PC-9 (cell line): ENCODE measurements around the gene MS4A15. TPM values are rescaled to one million over a fixed set of nuclear protein-coding genes. Genes with fewer than 3 reads are reported as not detected.
A peak's percentile ranks its signal among the peaks of the same experiment; 100 is the strongest.

Experiments
- Bru-seq: library from RNA; stranded (reverse); fragments of 400-500 nt; gene quantifications from one replicate; lab custom pipeline; 2021; lab: Mats Ljungman, UMichigan
- BruChase-seq, 2 experiments: library from RNA; stranded (reverse); fragments of 400-500 nt; gene quantifications; one replicate each; lab custom pipeline; 2021; lab: Mats Ljungman, UMichigan
- BruUV-seq: library from RNA; stranded (reverse); fragments of 400-500 nt; replicated peaks from 2 replicates; lab custom pipeline; 2021; lab: Mats Ljungman, UMichigan
- CTCF ChIA-PET: fragments of 300-600 bp; sonication (Branson Sonifier 250); formaldehyde crosslinking; loops from one replicate; lab custom pipeline; 2022; ENCODE audit warnings: antibody characterized with exemption; lab: Charles Lee
- POLR2A ChIA-PET: fragments of 300-600 bp; sonication (Branson Sonifier 250); formaldehyde crosslinking; loops from one replicate; lab custom pipeline; 2022; ENCODE audit warnings: antibody characterized with exemption; ENCODE audit not compliant: unreplicated experiment; lab: Charles Lee
- DNase-seq, 2 experiments: peaks; one replicate each; pipeline versions ENCODE4 v3.0.0 to v3.0.0-alpha.2; 2015 to 2022; ENCODE audit warnings: mixed read lengths in 1 of 2
- H2AFZ ChIP-seq: fragments of 200-600 bp; sonication (generic); 2 replicates; pipeline ENCODE4 v1.8.1; 2017; ENCODE audit warnings: antibody characterized with exemption
- H3F3A ChIP-seq: fragments of 200-600 bp; sonication (generic); 2 replicates; pipeline ENCODE4 v1.8.1; 2017; ENCODE audit warnings: antibody characterized with exemption, mild to moderate bottlenecking, low read depth; ENCODE audit not compliant: insufficient read depth
- H3K27ac ChIP-seq: fragments of 200-600 bp; sonication (generic); 2 replicates; pipeline ENCODE4 v1.6.1; 2016; ENCODE audit warnings: mixed run types
- H3K27me3 ChIP-seq: fragments of 200-600 bp; sonication (generic); 2 replicates; pipeline ENCODE4 v1.6.1; 2016; ENCODE audit warnings: low read depth, mixed run types; ENCODE audit not compliant: insufficient read depth
- H3K36me3 ChIP-seq: fragments of 200-600 bp; sonication (generic); 2 replicates; pipeline ENCODE4 v1.6.1; 2016; ENCODE audit warnings: low read depth, mixed run types
- H3K4me1 ChIP-seq: fragments of 200-600 bp; sonication (generic); replicated peaks from 2 replicates; pipeline ENCODE4 v1.6.1; 2016; ENCODE audit warnings: mixed run types; ENCODE audit not compliant: insufficient read depth
- H3K4me2 ChIP-seq: fragments of 200-600 bp; sonication (generic); 2 replicates; pipeline ENCODE4 v1.6.1; 2017; ENCODE audit warnings: mixed run types
- H3K4me3 ChIP-seq: fragments of 200-600 bp; sonication (generic); 2 replicates; pipeline ENCODE4 v1.6.1; 2016; ENCODE audit warnings: mixed run types
- H3K79me2 ChIP-seq: fragments of 200-600 bp; sonication (generic); 2 replicates; pipeline ENCODE4 v1.6.1; 2017; ENCODE audit warnings: low read depth, mixed run types
- H3K9me2 ChIP-seq: fragments of 200-600 bp; sonication (generic); 2 replicates; pipeline ENCODE4 v1.8.1; 2017; ENCODE audit warnings: mild to moderate bottlenecking; ENCODE audit not compliant: insufficient read depth
- H3K9me3 ChIP-seq: fragments of 200-600 bp; sonication (generic); 2 replicates; pipeline ENCODE4 v1.8.1; 2016; ENCODE audit warnings: low read depth; ENCODE audit not compliant: insufficient read depth
- H4K20me1 ChIP-seq: fragments of 200-600 bp; sonication (generic); 2 replicates; pipeline ENCODE4 v1.8.1; 2017; ENCODE audit not compliant: insufficient read depth
- CTCF ChIP-seq: fragments of 200-600 bp; sonication (generic); conservative IDR thresholded peaks from 2 replicates; pipeline ENCODE4 v1.6.1; 2017; ENCODE audit warnings: mixed run types, antibody characterized with exemption, mild to moderate bottlenecking, moderate library complexity
- EZH2 ChIP-seq: fragments of 200-600 bp; sonication (generic); IDR thresholded peaks from 2 replicates; pipeline ENCODE4 v1.8.0; 2017; ENCODE audit warnings: antibody characterized with exemption, low read depth
- intact Hi-C: fragments of 100-400 bp; cut with micrococcal nuclease; formaldehyde crosslinking; loops from one replicate; pipeline ENCODE4 v1.10.0; 2022; ENCODE audit not compliant: unreplicated experiment
- long read RNA-seq: library from polyadenylated mRNA; stranded (forward); transcript quantifications from one replicate; pipeline ENCODE4 v2.0.0, GENCODE V29; 2022
- total RNA-seq: library from RNA; stranded (reverse); gene quantifications from 2 replicates; pipeline ENCODE4 v1.2.3, GENCODE V29; 2021

Gene MS4A15
- total RNA-seq (not detected in 2 replicates), Bru-seq, nascent RNA (not detected), BruChase-seq, experiment 1, labeled RNA remaining after a 2-hour chase (not detected), BruChase-seq, experiment 2, labeled RNA remaining after a 6-hour chase (not detected)
- long read RNA-seq = 0 reads

GRCh38 chr11:60756307-60757032 is at the start of gene MS4A15:
TSS of gene MS4A15 (plus strand) at chr11:60756867. CDS start at chr11:60763734, 6,867 bp downstream.
- H3K4me2 ChIP-seq = no peak within 1 kb of the TSS
- H3F3A ChIP-seq = no peaks in the 10 kb centered on the region
- H3K9me2 ChIP-seq = no peaks in the 10 kb centered on the region
- no TSS peak for BruUV-seq
- no peak within 1 kb of the TSS for H3K4me3 ChIP-seq
- intact Hi-C loops = no loop called here
- no peak within 1 kb of the TSS for H2AFZ ChIP-seq
- TF ChIP-seq EZH2 (no peak), CTCF (peak; percentile 58)
- H3K79me2 ChIP-seq = no peaks in the 10 kb centered on the region
- ChIA-PET CTCF (no interaction called here), POLR2A (no interaction called here)
- H3K27me3 ChIP-seq = peaks cover 69% of the 10 kb centered on the region
- H3K36me3 ChIP-seq = no peaks in the 10 kb centered on the region
- H4K20me1 ChIP-seq = no peaks in the 10 kb centered on the region
- H3K9me3 ChIP-seq = no peaks in the 10 kb centered on the region
- H3K27ac ChIP-seq = no peak within 1 kb of the TSS
- H3K4me1 ChIP-seq = no peaks in the 10 kb centered on the region
- DNase-seq = peak in 1 of 2 experiments; percentile 57

GRCh38 chr11:60706931-60707330 is 49.7 kb upstream of the MS4A15 start:
- H3K4me1 ChIP-seq = no peaks in the 10 kb centered on the region
- no peak overlapping the region for H3K27ac ChIP-seq
- ChIA-PET POLR2A (no interaction called here), CTCF (no interaction called here)
- no peak overlapping the region for H3K4me2 ChIP-seq
- no TSS peak for BruUV-seq
- H3F3A ChIP-seq = no peaks in the 10 kb centered on the region
- H4K20me1 ChIP-seq = no peaks in the 10 kb centered on the region
- no peaks in the 10 kb centered on the region for H3K9me3 ChIP-seq
- H3K9me2 ChIP-seq = no peaks in the 10 kb centered on the region
- no peaks in the 10 kb centered on the region for H3K79me2 ChIP-seq
- H2AFZ ChIP-seq = no peak overlapping the region
- no peak overlapping the region for H3K4me3 ChIP-seq
- no peak for TF ChIP-seq CTCF
- no peak for TF ChIP-seq EZH2
- no peaks in the 10 kb centered on the region for H3K36me3 ChIP-seq
- no peak for DNase-seq
- peaks cover 82% of the 10 kb centered on the region for H3K27me3 ChIP-seq
- intact Hi-C loops = no loop called here

GRCh38 chr11:60710482-60710881 is 46.2 kb upstream of the MS4A15 start:
- TF ChIP-seq CTCF (peak; percentile 39; the same call in 1 of the 2 replicates), EZH2 (no peak)
- no peak overlapping the region for H3K27ac ChIP-seq
- H3K4me3 ChIP-seq = no peak overlapping the region
- H3F3A ChIP-seq = no peaks in the 10 kb centered on the region
- H3K4me2 ChIP-seq = no peak overlapping the region
- peaks cover 93% of the 10 kb centered on the region for H3K27me3 ChIP-seq
- H2AFZ ChIP-seq = no peak overlapping the region
- DNase-seq = no peak
- intact Hi-C loops = no loop called here
- ChIA-PET CTCF (no interaction called here), POLR2A (no interaction called here)
- no peaks in the 10 kb centered on the region for H3K79me2 ChIP-seq
- no TSS peak for BruUV-seq
- H4K20me1 ChIP-seq = no peaks in the 10 kb centered on the region
- H3K4me1 ChIP-seq = no peaks in the 10 kb centered on the region
- no peaks in the 10 kb centered on the region for H3K36me3 ChIP-seq
- no peaks in the 10 kb centered on the region for H3K9me2 ChIP-seq
- H3K9me3 ChIP-seq = no peaks in the 10 kb centered on the region
